ENCODE data around the gene HMGXB3.

GRCh38 chr5:150044329-150044681 lies 43.8 kb downstream of the HMGXB3 start:
- TF ChIP-seq CTCF (IDR thresholded peaks at IDR 0.05; ENCODE audit: insufficient read depth, low read length) (no peak), POLR2AphosphoS5 (IDR thresholded peaks at IDR 0.05; ENCODE audit: low read depth) (no peak)

All from HL-60 (cell line).